T-cell (primary cell): ENCODE data around the gene CAMTA2. TPM values are rescaled to one million over a fixed set of nuclear protein-coding genes. Genes with fewer than 3 reads are reported as not detected.
A peak's percentile ranks its signal among the peaks of the same experiment; 100 is the strongest.
"Not testable (repeated sequence)": the region's sequence is repeated elsewhere in the genome, so short reads cannot be mapped to it uniquely, and the experiment has no call there.

Source experiments
- ATAC-seq, 4 experiments: fragments of 200-7000 bp in 3 of 4; fragments of 150-1000 bp in 1 of 4; cut with Tn5 transposase; replicated peaks in 1 of 4; 1 replicate in 3 of 4; 2 replicates in 1 of 4; pipeline ENCODE4 v1.10.0; 2021; ENCODE audit warnings: moderate library complexity in 3 of 4, mild to moderate bottlenecking in 2 of 4, moderate number of reproducible peaks in 1 of 4
- CTCF ChIA-PET, 2 donors: fragments of 300-600 bp; sonication (Branson Sonifier 250); formaldehyde crosslinking; loops; one replicate each; lab custom pipeline; 2022; ENCODE audit warnings: antibody characterized with exemption in 2 of 2; lab: Charles Lee
- POLR2A ChIA-PET, 2 donors: fragments of 300-600 bp; sonication (Branson Sonifier 250); formaldehyde crosslinking; loops; one replicate each; lab custom pipeline; 2022; ENCODE audit warnings: antibody characterized with exemption in 2 of 2; lab: Charles Lee
- DNase-seq, 35 experiments: peaks; one replicate each; pipeline versions ENCODE4 v3.0.0 to v3.0.0-alpha.2; 2013 to 2023
- H3K27ac ChIP-seq: one replicate; pipeline ENCODE4 v1.5.1; 2013; ENCODE audit warnings: low read length
- H3K27me3 ChIP-seq, 2 experiments: replicated peaks in 1 of 2; 1 replicate in 1 of 2; 2 replicates in 1 of 2; pipeline versions ENCODE4 v1.6.1 to v1.7.0; 2013; ENCODE audit warnings: low read length in 1 of 2, mixed read lengths in 1 of 2; ENCODE audit not compliant: control insufficient read depth in 2 of 2, insufficient read depth in 2 of 2; ENCODE audit errors: extremely low read depth in 1 of 2
- H3K36me3 ChIP-seq, 2 donors: 1 replicate in 1 of 2; 2 replicates in 1 of 2; pipeline versions ENCODE4 v1.6.1 to v1.7.0; 2013; ENCODE audit warnings: low read length in 1 of 2; ENCODE audit not compliant: control insufficient read depth in 2 of 2, insufficient read depth in 1 of 2; ENCODE audit errors: extremely low read depth in 1 of 2
- H3K4me1 ChIP-seq, 2 experiments: 1 replicate in 1 of 2; 2 replicates in 1 of 2; pipeline versions ENCODE4 v1.6.1 to v1.7.0; 2013; ENCODE audit warnings: low read length in 2 of 2, mixed read lengths in 1 of 2; ENCODE audit not compliant: insufficient read depth in 2 of 2, control insufficient read depth in 1 of 2; ENCODE audit errors: extremely low read depth in 1 of 2
- H3K4me3 ChIP-seq, 2 donors: 1 replicate in 1 of 2; 2 replicates in 1 of 2; pipeline versions ENCODE4 v1.5.1 to v1.7.0; 2013; ENCODE audit warnings: mild to moderate bottlenecking in 2 of 2, low read length in 1 of 2, moderate library complexity in 1 of 2; ENCODE audit not compliant: control insufficient read depth in 1 of 2; ENCODE audit errors: extremely low read depth in 1 of 2
- H3K9me3 ChIP-seq: 2 replicates; pipeline ENCODE4 v1.7.0; 2013
- H3K27ac Mint-ChIP-seq, 2 donors: one replicate each; pipeline ENCODE4 v1.8.0; 2020 to 2021; ENCODE audit warnings: mild to moderate bottlenecking in 2 of 2, mixed read lengths in 2 of 2
- H3K27me3 Mint-ChIP-seq, 2 donors: one replicate each; pipeline ENCODE4 v1.8.0; 2021 to 2022; ENCODE audit warnings: mixed read lengths in 2 of 2
- H3K36me3 Mint-ChIP-seq: one replicate; pipeline ENCODE4 v1.8.0; 2021; ENCODE audit warnings: mixed read lengths
- H3K4me1 Mint-ChIP-seq, 3 donors: one replicate each; pipeline ENCODE4 v1.8.0; 2020 to 2022; ENCODE audit warnings: mixed read lengths in 3 of 3, mild to moderate bottlenecking in 1 of 3
- H3K4me3 Mint-ChIP-seq, 3 donors: one replicate each; pipeline ENCODE4 v1.8.0; 2020 to 2022; ENCODE audit warnings: mild to moderate bottlenecking in 3 of 3, mixed read lengths in 3 of 3, moderate library complexity in 3 of 3
- H3K9me3 Mint-ChIP-seq, 3 donors: one replicate each; pipeline ENCODE4 v1.8.0; 2020 to 2022; ENCODE audit warnings: mixed read lengths in 3 of 3
- WGBS: methylation state at CpG from one replicate; pipeline ENCODE4 v1.1.5; 2013; ENCODE audit warnings: missing lambda C conversion rate; ENCODE audit not compliant: insufficient coverage; 5-methylcytosine and 5-hydroxymethylcytosine counted together
- total RNA-seq, 35 experiments: library from RNA in 6 of 35; stranded (reverse) in 6 of 35; fragments of 120-200 nt in 1 of 35; gene quantifications; one replicate each; pipeline versions ENCODE4 v1.2.1 to v1.2.4 and lab custom pipeline; 2013 to 2026

Gene CAMTA2
- total RNA-seq, 5 donors from 2014 or later (not counting 1 experiment from before 2014, with no cell fraction given): 59.8 to 82.8 (median 72.0) TPM

DNA sequence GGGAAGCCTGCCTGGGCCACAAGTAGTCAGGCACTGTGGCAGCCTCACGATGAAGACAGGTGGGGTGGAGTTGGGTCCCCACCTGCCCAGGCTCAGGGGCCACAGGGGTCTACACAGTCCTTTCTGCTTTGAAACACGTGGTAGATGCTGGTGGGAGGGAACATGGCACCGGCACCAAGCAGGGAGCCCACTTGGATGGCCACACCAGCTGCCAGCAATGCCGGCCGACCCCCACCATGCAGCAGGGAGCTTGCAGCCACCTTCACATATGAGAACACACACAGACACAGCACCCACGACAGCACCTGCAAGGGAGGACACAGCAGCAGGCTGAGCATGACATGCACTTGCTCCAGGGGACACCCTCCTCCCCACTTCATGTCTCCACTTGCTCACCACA is 45.4 kb upstream of the CAMTA2 start:
- Mint-ChIP-seq H3K36me3 (no peaks in the 10 kb centered on the region), H3K9me3 (no peaks in the 10 kb centered on the region), H3K4me1 (peaks cover 25 to 29% (median 26%) of the 10 kb centered on the region in 3 donors), H3K27me3 (no peaks in the 10 kb centered on the region), H3K27ac (no peak overlapping the region), H3K4me3 (no peak overlapping the region)
- 87% methylated on average over 5 of the region's 6 CpGs for WGBS
- no peak overlapping the region for H3K27ac ChIP-seq
- H3K27me3 ChIP-seq: peaks cover 0 to 20% of the 10 kb centered on the region in 2 experiments
- no peak overlapping the region for H3K4me3 ChIP-seq
- no peaks in the 10 kb centered on the region for H3K36me3 ChIP-seq
- peaks cover 10 to 36% of the 10 kb centered on the region in 2 experiments for H3K4me1 ChIP-seq
- no peak for ATAC-seq
- ChIA-PET CTCF (interaction anchor here in 1 of 2 donors (1.2 to 3.1 kb wide), 3 partner anchors 16 to 46 kb away, joined by 3 to 13 read pairs (median 12); no protein-coding TSS in a partner anchor), POLR2A (no interaction called here)
- no peak for DNase-seq
- H3K9me3 ChIP-seq: no peaks in the 10 kb centered on the region

DNA sequence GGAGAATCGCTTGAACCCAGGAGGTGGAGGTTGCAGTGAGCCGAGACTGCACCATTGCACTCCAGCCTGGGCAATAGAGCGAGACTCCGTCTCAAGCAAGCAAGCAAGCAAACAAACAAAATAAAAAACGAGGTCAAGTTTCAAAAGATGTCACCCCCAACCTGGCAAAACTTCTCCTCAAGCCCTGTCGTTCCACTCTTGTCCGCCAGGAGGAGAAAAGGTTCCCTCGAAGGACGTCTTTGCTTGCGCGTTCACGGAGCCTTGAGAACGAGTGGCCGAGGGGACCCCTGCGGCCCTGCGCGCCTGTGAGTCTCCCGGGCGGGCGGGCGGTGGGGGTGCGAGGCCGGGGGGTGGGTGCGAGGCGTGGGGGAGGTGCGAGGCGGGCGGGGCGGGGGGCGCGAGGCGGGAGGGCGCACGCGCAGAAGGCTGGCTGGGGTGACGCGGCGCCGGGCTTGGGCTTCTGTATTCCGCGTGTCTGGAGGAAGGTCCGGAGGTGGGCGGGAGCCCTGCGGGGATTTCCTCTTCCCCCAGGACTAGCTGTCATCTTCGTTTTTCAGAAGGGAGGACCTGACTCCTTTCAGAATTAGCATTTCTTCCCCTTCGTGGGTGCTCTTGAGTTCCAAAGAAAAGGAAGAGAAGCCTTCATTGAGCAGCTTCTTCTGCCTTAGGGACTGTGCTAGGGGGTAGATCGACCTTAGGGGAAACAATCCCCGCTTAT is 44.0 kb upstream of the CAMTA2 start:
- H3K27ac Mint-ChIP-seq: peak overlapping the region; percentile 91

DNA sequence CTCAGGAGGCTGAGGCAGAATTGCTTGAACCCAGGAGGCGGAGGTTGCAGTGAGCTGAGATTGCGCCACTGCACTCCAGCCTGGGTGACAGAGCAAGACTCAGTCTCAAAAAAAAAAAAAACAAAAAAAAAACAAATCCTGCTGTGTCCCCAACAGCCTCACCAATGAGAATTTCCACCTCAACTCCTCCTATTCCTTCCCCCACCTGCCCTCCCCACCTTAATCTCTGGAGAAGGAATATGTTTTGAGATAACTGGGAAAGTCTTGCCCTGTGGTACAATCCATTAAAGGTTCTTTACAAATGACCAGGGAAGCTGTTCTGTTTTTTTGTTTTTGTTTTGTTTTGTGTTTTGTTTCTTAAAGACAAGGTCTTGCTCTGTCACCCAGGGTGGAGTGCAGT is 42.7 kb upstream of the CAMTA2 start:
- H3K36me3 Mint-ChIP-seq, H3K27ac ChIP-seq, DNase-seq, H3K9me3 Mint-ChIP-seq, H3K9me3 ChIP-seq, ATAC-seq, H3K4me3 Mint-ChIP-seq, H3K36me3 ChIP-seq, H3K27me3 Mint-ChIP-seq, H3K4me3 ChIP-seq: not testable (repeated sequence)
- Mint-ChIP-seq H3K4me1 (peaks cover 25 to 29% (median 26%) of the 10 kb centered on the region in 3 donors), H3K27ac (peak overlapping the region; percentile 91)
- WGBS: no CpG with 5 or more reads among the region's 2 CpGs
- POLR2A ChIA-PET: interaction anchor here in 1 of 2 donors (0.6 kb wide), 1 partner anchor 172 kb away, joined by 6 read pairs; no protein-coding TSS in a partner anchor
- H3K27me3 ChIP-seq: peaks cover 0 to 14% of the 10 kb centered on the region in 2 experiments
- CTCF ChIA-PET: interaction anchor here (0.6 to 3.1 kb wide), 6 partner anchors 15 to 656 kb away, joined by 3 to 13 read pairs (median 10); no protein-coding TSS in a partner anchor
- peaks cover 10 to 29% of the 10 kb centered on the region in 2 experiments for H3K4me1 ChIP-seq

More for the DNA sequence above, 44.0 kb upstream of the CAMTA2 start:
- DNase-seq (peak; percentile 59 to 92 (median 79)), ATAC-seq (peak; percentile 79 to 86 (median 82))
- peak overlapping the region; percentile 64 for H3K27ac ChIP-seq
- ChIA-PET POLR2A (no interaction called here), CTCF (interaction anchor here (0.5 to 3.1 kb wide), 12 partner anchors 18 to 1405 kb away, joined by 3 to 13 read pairs (median 4); no protein-coding TSS in a partner anchor)
- 2% methylated on average over 17 of the region's 48 CpGs for WGBS
- H3K9me3 Mint-ChIP-seq: no peaks in the 10 kb centered on the region
- H3K27me3 ChIP-seq: peaks cover 0 to 20% of the 10 kb centered on the region in 2 experiments
- H3K9me3 ChIP-seq: no peaks in the 10 kb centered on the region
- no peaks in the 10 kb centered on the region for H3K27me3 Mint-ChIP-seq
- H3K36me3 ChIP-seq: no peaks in the 10 kb centered on the region
- H3K36me3 Mint-ChIP-seq: no peaks in the 10 kb centered on the region
- peak overlapping the region; percentile 44 to 54 for H3K4me3 ChIP-seq
- peaks cover 10 to 36% of the 10 kb centered on the region in 2 experiments for H3K4me1 ChIP-seq
- peaks cover 25 to 29% (median 26%) of the 10 kb centered on the region in 3 donors for H3K4me1 Mint-ChIP-seq
- H3K4me3 Mint-ChIP-seq: peak overlapping the region; percentile 74 to 85 (median 84)

DNA sequence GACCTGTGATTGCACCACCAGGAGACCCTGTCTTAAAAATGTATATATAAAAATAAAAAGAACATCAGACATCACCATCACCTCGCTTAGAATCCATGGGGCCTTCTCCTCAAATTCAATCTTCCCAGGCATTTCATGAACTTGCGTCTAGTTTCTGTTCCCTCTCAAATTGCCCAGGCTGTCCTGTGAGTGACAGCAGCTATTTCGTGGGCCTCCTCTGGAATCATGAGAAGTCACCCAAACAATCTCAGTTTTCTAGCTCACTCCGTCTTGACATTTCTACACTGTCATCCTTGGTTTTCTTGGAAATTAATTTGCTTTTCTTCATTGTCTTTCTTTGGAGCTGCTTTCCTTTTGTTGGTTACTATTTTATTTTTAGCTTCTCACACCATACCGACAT is 40.4 kb upstream of the CAMTA2 start:
- DNase-seq (no peak), ATAC-seq (no peak)
- Histone ChIP-seq H3K4me1 (peaks cover 10 to 24% of the 10 kb centered on the region in 2 experiments), H3K27ac (no peak overlapping the region), H3K9me3 (no peaks in the 10 kb centered on the region), H3K4me3 (no peak overlapping the region), H3K27me3 (no peaks in the 10 kb centered on the region), H3K36me3 (peaks cover 3 to 4% of the 10 kb centered on the region in 2 donors)
- Mint-ChIP-seq H3K27me3 (no peaks in the 10 kb centered on the region), H3K4me3 (no peak overlapping the region), H3K36me3 (peaks cover 3% of the 10 kb centered on the region), H3K27ac (no peak overlapping the region), H3K9me3 (no peaks in the 10 kb centered on the region), H3K4me1 (peaks cover 24 to 26% (median 25%) of the 10 kb centered on the region in 3 donors)
- ChIA-PET POLR2A (no interaction called here), CTCF (interaction anchor here in 1 of 2 donors (0.6 to 1.6 kb wide), 4 partner anchors 21 to 187 kb away, joined by 3 to 9 read pairs (median 4); no protein-coding TSS in a partner anchor)
- WGBS: 74% methylated on average over 2 of the region's 5 CpGs

DNA sequence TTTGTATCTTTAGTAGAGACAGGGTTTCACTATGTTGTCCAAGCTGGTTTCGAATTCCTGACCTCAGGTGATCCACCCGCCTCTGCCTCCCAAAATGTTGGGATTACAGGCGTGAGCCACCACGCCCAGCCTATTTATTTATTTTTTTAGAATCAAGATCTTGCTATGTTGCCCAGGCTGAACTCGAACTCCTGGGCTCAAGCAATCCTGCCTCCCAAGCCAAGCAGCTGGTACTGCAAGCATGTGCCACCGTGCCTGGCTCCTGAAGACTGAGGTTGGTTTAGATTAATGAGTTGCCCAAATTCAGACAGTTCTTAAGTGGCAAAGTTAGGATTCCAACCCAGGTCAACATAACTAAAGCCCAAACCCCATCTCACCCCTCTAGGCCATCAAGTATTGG is 39.8 kb upstream of the CAMTA2 start:
- Mint-ChIP-seq H3K4me3 (no peak overlapping the region), H3K27ac (no peak overlapping the region), H3K4me1 (peaks cover 19 to 21% (median 21%) of the 10 kb centered on the region in 3 donors), H3K36me3 (peaks cover 3% of the 10 kb centered on the region), H3K9me3 (no peaks in the 10 kb centered on the region), H3K27me3 (no peaks in the 10 kb centered on the region)
- ChIA-PET POLR2A (no interaction called here), CTCF (interaction anchor here in 1 of 2 donors (0.9 to 1.6 kb wide), 2 partner anchors 22 to 36 kb away, joined by 5 to 9 read pairs; no protein-coding TSS in a partner anchor)
- Histone ChIP-seq H3K36me3 (peaks cover 3 to 7% of the 10 kb centered on the region in 2 donors), H3K4me3 (no peak overlapping the region), H3K27ac (no peak overlapping the region), H3K9me3 (no peaks in the 10 kb centered on the region), H3K27me3 (no peaks in the 10 kb centered on the region), H3K4me1 (peaks cover 10 to 18% of the 10 kb centered on the region in 2 experiments)
- DNase-seq (no peak), ATAC-seq (no peak)
- WGBS: 94% methylated on average over 4 of the region's 6 CpGs

DNA sequence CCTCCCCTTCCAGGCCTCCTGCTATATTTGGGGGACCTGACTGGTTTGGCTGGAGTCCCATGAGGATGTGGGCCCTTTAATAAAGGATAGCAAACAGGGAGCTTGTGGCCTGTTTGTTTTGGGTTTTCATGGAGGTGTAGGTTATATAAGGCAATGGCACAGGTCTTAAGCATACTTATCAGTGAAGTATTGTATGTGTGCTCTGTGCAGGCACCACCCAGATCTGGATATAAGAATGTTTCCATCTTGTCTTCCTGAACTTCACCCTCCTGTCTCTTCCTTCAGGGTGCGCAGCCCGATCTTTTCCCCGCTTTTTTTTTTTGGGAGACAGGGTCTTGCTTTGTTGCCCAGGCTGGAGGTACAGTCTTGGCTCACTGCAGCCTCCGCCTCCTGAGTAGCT is 37.1 kb upstream of the CAMTA2 start:
- Mint-ChIP-seq H3K9me3 (no peaks in the 10 kb centered on the region), H3K4me1 (peaks cover 2 to 4% (median 3%) of the 10 kb centered on the region in 3 donors), H3K27ac (peak overlapping the region; percentile 8 to 51), H3K4me3 (no peak overlapping the region), H3K36me3 (peaks cover 18% of the 10 kb centered on the region), H3K27me3 (no peaks in the 10 kb centered on the region)
- ChIA-PET POLR2A (no interaction called here), CTCF (interaction anchor here in 1 of 2 donors (0.6 kb wide), 1 partner anchor 25 kb away, joined by 4 read pairs; no protein-coding TSS in a partner anchor)
- ATAC-seq (no peak), DNase-seq (no peak)
- no peaks in the 10 kb centered on the region for H3K4me1 ChIP-seq
- H3K27me3 ChIP-seq: no peaks in the 10 kb centered on the region
- H3K27ac ChIP-seq: no peak overlapping the region
- 100% methylated on average over 3 of the region's 4 CpGs for WGBS
- peaks cover 3 to 24% of the 10 kb centered on the region in 2 donors for H3K36me3 ChIP-seq
- no peaks in the 10 kb centered on the region for H3K9me3 ChIP-seq
- no peak overlapping the region for H3K4me3 ChIP-seq
